GM13977 (cell line): ENCODE results near the gene SERPINA3.

Experiments used
- DNase-seq: peaks from one replicate; pipeline ENCODE4 v3.0.0; 2012; ENCODE audit warnings: low spot score
- CTCF ChIP-seq: IDR thresholded peaks from 2 replicates; pipeline ENCODE4 v1.5.1; 2012; ENCODE audit warnings: mild to moderate bottlenecking, control low read depth; ENCODE audit not compliant: insufficient read depth; ENCODE audit errors: extremely low read depth, missing control alignments
- in situ Hi-C: fragments of 300-500 bp; cut with MboI; formaldehyde crosslinking; loops from one replicate; pipeline ENCODE4 v1.12.0; 2022; ENCODE audit warnings: low sequenced_read_pairs, low pct_unique_long_range_greater_than_20kb, mixed read lengths, inconsistent platforms; ENCODE audit not compliant: unreplicated experiment

The SERPINA3 gene

GRCh38 chr14:94643316-94644101 lies 31.3 kb downstream of the SERPINA3 start:
- TF ChIP-seq CTCF, result no peak
- DNase-seq, result no peak
- in situ Hi-C loops, result no loop called here

GRCh38 chr14:94644102-94644535 lies 31.9 kb downstream of the SERPINA3 start:
- DNase-seq, result no peak
- in situ Hi-C loops, result no loop called here
- no peak for TF ChIP-seq CTCF

- TF ChIP-seq CTCF, result no peak
- no peak for DNase-seq
- in situ Hi-C loops, result no loop called here
These were observed 33.9 kb downstream of the SERPINA3 start for GRCh38 chr14:94646066-94646465.

- in situ Hi-C loops, result no loop called here
- no peak for DNase-seq
- TF ChIP-seq CTCF, result no peak
These were observed 34.3 kb downstream of the SERPINA3 start for GRCh38 chr14:94646481-94646880.

GRCh38 chr14:94648801-94649200 lies 36.6 kb downstream of the SERPINA3 start:
- no peak for DNase-seq
- in situ Hi-C loops, result no loop called here

GRCh38 chr14:94649543-94650443 lies 37.6 kb downstream of the SERPINA3 start:
- in situ Hi-C loops, result no loop called here
- no peak for TF ChIP-seq CTCF
- no peak for DNase-seq

More at GRCh38 chr14:94648801-94649200, 36.6 kb downstream of the SERPINA3 start:
- TF ChIP-seq CTCF, result no peak
